ENCODE data around the gene ARHGAP18.

The ARHGAP18 gene

GRCh38 chr6:129675669-129676472 lies 34.1 kb downstream of the ARHGAP18 start:
- no peak for DNase-seq
- Mint-ChIP-seq H3K27me3 (ENCODE audit: low read depth, poor library complexity) (peaks cover 2% of the 10 kb centered on the region), H3K4me1 (no peaks in the 10 kb centered on the region), H3K36me3 (ENCODE audit: low read depth) (no peaks in the 10 kb centered on the region), H3K9me3 (no peaks in the 10 kb centered on the region), H3K27ac (no peak overlapping the region), H3K4me3 (no peak overlapping the region)
- no peak for TF ChIP-seq CTCF (IDR thresholded peaks at IDR 0.05)

GRCh38 chr6:129673748-129674147 lies 36.2 kb downstream of the ARHGAP18 start:
- H3K27ac Mint-ChIP-seq, result no peak overlapping the region
- no peak for TF ChIP-seq CTCF (IDR thresholded peaks at IDR 0.05)
- no peaks in the 10 kb centered on the region for H3K36me3 Mint-ChIP-seq (ENCODE audit: low read depth)
- H3K4me1 Mint-ChIP-seq, result no peaks in the 10 kb centered on the region
- no peak overlapping the region for H3K4me3 Mint-ChIP-seq
- no peak for DNase-seq
- H3K9me3 Mint-ChIP-seq, result no peaks in the 10 kb centered on the region
- H3K27me3 Mint-ChIP-seq (ENCODE audit: low read depth, poor library complexity), result peaks cover 2% of the 10 kb centered on the region

GRCh38 chr6:129672881-129673631 lies 36.9 kb downstream of the ARHGAP18 start:
- no peaks in the 10 kb centered on the region for H3K36me3 Mint-ChIP-seq (ENCODE audit: low read depth)
- no peaks in the 10 kb centered on the region for H3K9me3 Mint-ChIP-seq
- H3K4me3 Mint-ChIP-seq, result no peak overlapping the region
- TF ChIP-seq CTCF (IDR thresholded peaks at IDR 0.05), result no peak
- no peak overlapping the region for H3K27ac Mint-ChIP-seq
- H3K4me1 Mint-ChIP-seq, result no peaks in the 10 kb centered on the region
- DNase-seq, result no peak
- peaks cover 2% of the 10 kb centered on the region for H3K27me3 Mint-ChIP-seq (ENCODE audit: low read depth, poor library complexity)

- H3K36me3 Mint-ChIP-seq (ENCODE audit: low read depth), result no peaks in the 10 kb centered on the region
- no peaks in the 10 kb centered on the region for H3K9me3 Mint-ChIP-seq
- TF ChIP-seq CTCF (IDR thresholded peaks at IDR 0.05), result no peak
- no peak overlapping the region for H3K27ac Mint-ChIP-seq
- peaks cover 2% of the 10 kb centered on the region for H3K27me3 Mint-ChIP-seq (ENCODE audit: low read depth, poor library complexity)
- H3K4me1 Mint-ChIP-seq, result no peaks in the 10 kb centered on the region
- no peak overlapping the region for H3K4me3 Mint-ChIP-seq
- no peak for DNase-seq
Measured at GRCh38 chr6:129672341-129672682, 37.7 kb downstream of the ARHGAP18 start.

- no peak for DNase-seq
- no peak overlapping the region for H3K27ac Mint-ChIP-seq
Measured at GRCh38 chr6:129671442-129672340, 38.3 kb downstream of the ARHGAP18 start.

More at GRCh38 chr6:129671442-129672340, 38.3 kb downstream of the ARHGAP18 start:
- no peaks in the 10 kb centered on the region for H3K36me3 Mint-ChIP-seq (ENCODE audit: low read depth)
- H3K9me3 Mint-ChIP-seq, result no peaks in the 10 kb centered on the region
- no peak overlapping the region for H3K4me3 Mint-ChIP-seq
- peaks cover 2% of the 10 kb centered on the region for H3K27me3 Mint-ChIP-seq (ENCODE audit: low read depth, poor library complexity)
- H3K4me1 Mint-ChIP-seq, result no peaks in the 10 kb centered on the region
- no peak for TF ChIP-seq CTCF (IDR thresholded peaks at IDR 0.05)
